DMS 273 (cell line): ENCODE results near the gene ADAMTS2.

Experiments used
- DNase-seq: peaks from one replicate; lab custom pipeline; 2025; ENCODE audit not compliant: unreplicated experiment; lab: John Stamatoyannopoulos, UW

Gene ADAMTS2

GRCh38 chr5:179345183-179345432 is 153 bp downstream of the ADAMTS2 start:
- no peak for DNase-seq

DNA sequence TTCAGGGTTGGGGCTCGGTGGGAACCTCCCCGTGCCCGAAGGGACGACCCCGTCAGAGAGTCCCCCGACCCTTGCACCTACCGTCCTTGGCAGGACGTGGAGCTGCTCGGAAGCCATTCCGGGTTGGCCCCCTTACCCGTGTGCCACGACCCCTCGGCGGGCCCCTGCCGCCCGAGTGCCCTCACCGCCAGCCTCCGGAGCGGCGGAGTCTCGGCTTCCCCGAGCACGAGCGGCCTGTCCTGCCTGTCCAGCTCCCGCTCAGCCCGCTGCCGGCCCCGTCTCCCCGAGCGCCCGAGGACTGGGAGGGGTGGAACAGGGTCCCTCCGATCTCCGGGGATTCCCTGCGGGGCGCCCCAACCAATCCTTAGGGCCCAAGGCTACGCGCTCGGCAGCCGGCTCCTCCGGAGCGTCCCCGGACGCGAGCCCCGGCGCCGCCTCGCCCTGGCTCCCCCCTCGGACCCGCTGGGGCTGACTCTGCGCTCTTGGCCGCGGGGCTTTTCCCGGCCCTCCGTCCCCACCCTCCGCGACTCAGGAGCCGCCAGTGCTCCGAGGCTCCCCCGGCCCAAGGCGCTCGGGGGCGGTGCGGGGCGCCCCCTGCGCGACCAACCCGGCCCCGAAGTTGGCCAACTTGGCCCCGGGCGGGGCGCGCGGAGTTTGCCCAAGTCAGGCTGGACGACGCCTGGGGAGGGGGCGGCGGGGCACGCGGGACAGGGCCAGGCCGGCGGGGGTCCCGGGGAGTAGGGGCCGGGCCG is 654 bp downstream of the ADAMTS2 start:
- peak; percentile 67 for DNase-seq

GRCh38 chr5:179343719-179344430 is 1.4 kb downstream of the ADAMTS2 start:
- DNase-seq = peak; percentile 90

DNA sequence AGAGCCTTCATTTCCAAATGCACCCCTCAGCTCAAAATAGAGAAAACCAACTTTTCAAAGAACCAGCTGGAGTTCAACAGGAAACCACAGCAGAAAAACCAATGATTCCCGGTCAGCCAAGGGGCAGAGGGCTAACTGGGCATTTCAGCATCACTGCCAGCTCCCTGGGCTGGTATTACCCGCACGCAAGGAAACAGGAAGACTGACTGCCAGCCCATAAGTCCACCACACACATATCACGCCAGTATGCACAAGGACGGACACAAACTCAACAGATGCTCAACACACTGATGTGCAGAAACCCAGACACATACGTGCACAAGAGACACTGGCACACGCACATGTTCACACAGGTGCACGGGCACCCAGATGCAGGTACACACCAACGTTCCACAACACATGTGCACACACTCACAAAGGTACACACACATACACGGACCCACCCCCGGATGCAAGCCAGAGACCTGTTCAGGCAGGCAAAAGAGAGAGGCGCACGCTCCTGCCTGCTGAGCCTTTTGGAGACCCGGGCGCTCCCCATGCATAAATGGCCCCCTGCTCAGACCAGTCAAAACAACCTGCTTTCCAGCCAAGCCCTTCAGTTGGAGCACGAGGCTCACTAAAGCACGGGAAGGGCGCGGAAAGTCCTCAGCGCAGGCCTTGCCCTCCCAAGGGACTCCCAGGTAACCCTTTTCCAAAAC is 2.1 kb downstream of the ADAMTS2 start:
- DNase-seq = peak; percentile 49

- DNase-seq = peak; percentile 47
Measured at GRCh38 chr5:179342577-179342976, 2.7 kb downstream of the ADAMTS2 start.

GRCh38 chr5:179340465-179340864 is 4.8 kb downstream of the ADAMTS2 start:
- no peak for DNase-seq

- DNase-seq = no peak
Measured at GRCh38 chr5:179339996-179340395, 5.3 kb downstream of the ADAMTS2 start.

DNA sequence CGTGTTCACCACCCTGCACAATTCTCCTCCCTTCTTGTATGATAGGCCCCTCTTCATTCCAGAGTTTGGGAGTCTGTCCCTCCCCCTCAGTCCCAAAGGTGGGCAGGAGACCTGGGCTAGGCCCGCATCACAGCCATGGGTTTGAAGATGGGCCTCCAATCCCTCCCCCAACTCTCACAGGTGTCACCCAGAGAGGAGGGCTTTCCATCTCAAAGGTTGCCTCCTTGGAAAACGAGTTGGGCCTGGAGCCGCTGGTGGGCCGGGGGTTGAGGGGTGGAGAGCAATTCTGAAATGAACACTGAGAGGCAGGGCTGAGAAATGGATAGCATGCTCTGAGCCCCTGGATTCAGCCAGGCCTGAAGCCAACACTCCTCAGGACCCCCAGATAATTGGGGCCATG is 6.2 kb downstream of the ADAMTS2 start:
- no peak for DNase-seq

DNA sequence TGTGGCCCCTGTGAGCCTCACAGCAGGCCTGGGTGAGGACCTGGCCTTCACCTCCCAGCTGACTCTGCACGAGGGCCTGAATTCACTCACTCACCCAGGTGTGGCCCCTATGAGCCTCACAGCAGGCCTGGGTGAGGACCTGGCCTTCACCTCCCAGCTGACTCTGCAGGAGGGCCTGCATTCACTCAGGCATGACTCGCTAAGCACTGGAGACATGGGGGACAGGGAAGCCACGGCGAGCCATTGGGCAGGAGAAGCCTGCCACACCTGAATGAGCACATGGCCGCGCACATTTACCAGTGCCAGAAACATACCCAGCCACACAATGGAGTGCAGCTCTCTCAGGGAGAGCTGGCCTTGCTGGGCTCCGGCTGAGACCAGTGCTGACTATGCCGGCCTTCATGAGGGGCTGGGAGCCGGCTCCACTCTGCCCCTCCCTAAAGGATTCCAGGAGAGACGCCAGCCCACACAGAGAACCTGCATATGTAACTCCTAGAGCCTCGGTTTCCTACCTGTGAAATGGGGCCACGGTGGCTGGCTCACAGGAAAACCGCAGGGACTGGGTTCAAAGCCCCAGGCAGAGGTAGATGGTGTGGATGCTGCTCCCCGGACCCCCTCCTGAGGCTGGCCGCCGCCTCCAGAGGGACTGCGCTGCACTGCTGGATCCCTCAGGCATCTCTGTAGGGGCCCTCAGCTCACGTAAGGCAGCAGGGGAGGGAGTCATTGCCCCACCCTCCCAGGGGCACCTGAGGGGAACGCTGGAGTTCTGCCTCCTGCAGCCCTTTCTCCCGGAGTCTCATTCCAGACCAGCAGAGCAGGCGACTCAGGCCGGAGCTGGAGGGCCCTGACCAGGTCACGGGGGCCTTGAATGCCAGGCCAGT is 7.2 kb downstream of the ADAMTS2 start:
- no peak for DNase-seq

- DNase-seq = no peak
Measured at GRCh38 chr5:179336871-179337795, 8.1 kb downstream of the ADAMTS2 start.

- no peak for DNase-seq
Measured at GRCh38 chr5:179336126-179336870, 9.0 kb downstream of the ADAMTS2 start.

- peak; percentile 44 for DNase-seq
Measured at GRCh38 chr5:179333796-179334761, 11.2 kb downstream of the ADAMTS2 start.

- no peak for DNase-seq
Measured at GRCh38 chr5:179332741-179333290, 12.4 kb downstream of the ADAMTS2 start.

- no peak for DNase-seq
Measured at GRCh38 chr5:179331591-179332375, 13.5 kb downstream of the ADAMTS2 start.

- DNase-seq = no peak
Measured at GRCh38 chr5:179330186-179330900, 14.9 kb downstream of the ADAMTS2 start.

- DNase-seq = no peak
Measured at GRCh38 chr5:179328291-179328690, 17.0 kb downstream of the ADAMTS2 start.
